Measurements from ENCODE around the gene STK38L.

The STK38L gene

GRCh38 chr12:27359578-27360340 is 115.7 kb downstream of the STK38L start:
- DNase-seq: no peak

DNA sequence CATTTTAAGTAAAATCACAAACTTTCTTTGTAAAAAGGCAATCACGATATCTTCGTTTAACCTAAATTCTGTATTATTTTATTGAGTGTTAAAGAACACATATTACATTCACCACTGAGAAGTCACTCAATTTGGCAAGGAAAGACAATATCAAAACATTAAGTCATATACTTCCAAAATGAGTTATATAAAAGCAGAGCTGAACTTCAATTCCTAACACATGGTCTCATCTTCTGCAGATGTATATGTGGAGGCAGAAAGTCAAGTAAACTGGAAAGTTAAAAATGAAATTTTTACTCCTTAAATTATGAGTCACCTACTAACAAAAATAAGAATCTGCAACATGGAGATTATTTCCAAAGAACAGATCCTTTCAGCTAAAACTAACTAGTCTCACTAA is 117.3 kb downstream of the STK38L start:
- no peak for DNase-seq

GRCh38 chr12:27366621-27367020 is 122.5 kb downstream of the STK38L start:
- DNase-seq: no peak

GRCh38 chr12:27367078-27367477 is 123.0 kb downstream of the STK38L start:
- DNase-seq: no peak

All from stimulated activated CD4-positive, alpha-beta T cell treated with anti-CD3 and anti-CD28 coated beads, Interleukin-15, amount 100 ng/mL, for 24 hours (primary cell).